PFSK-1 (cell line): ENCODE results near the gene CLDND2.

Experiments
- FOXP2 ChIP-seq: optimal IDR thresholded peaks from 2 replicates; pipeline ENCODE3; 2011; ENCODE audit warnings: borderline replicate concordance, control low read depth, inconsistent platforms; ENCODE audit not compliant: insufficient read depth; ENCODE audit errors: extremely low read length, extremely low read depth
- POLR2AphosphoS5 ChIP-seq: IDR thresholded peaks from 2 replicates; pipeline ENCODE4 v1.6.1; 2012; ENCODE audit warnings: low read depth, mild to moderate bottlenecking, control low read depth, low read length, moderate library complexity
- SIN3A ChIP-seq: IDR thresholded peaks from 2 replicates; pipeline ENCODE4 v1.6.1; 2012; ENCODE audit warnings: mild to moderate bottlenecking, low read length, moderate library complexity, borderline replicate concordance; ENCODE audit not compliant: insufficient read depth
- TAF1 ChIP-seq: IDR thresholded peaks from 2 replicates; pipeline ENCODE4 v1.6.1; 2012; ENCODE audit warnings: low read length, control low read depth, borderline replicate concordance; ENCODE audit not compliant: insufficient read depth
- TF ChIP-seq, protein P1 (sequence below), 2 experiments: IDR thresholded peaks; 2 replicates each; pipeline versions ENCODE4 v1.6.1 to v1.8.0; 2011 to 2012; ENCODE audit warnings: low read depth in 2 of 2, low read length in 2 of 2, control low read depth in 1 of 2, inconsistent platforms in 1 of 2, mild to moderate bottlenecking in 1 of 2, moderate library complexity in 1 of 2; ENCODE audit not compliant: insufficient read depth in 1 of 2

DNA sequence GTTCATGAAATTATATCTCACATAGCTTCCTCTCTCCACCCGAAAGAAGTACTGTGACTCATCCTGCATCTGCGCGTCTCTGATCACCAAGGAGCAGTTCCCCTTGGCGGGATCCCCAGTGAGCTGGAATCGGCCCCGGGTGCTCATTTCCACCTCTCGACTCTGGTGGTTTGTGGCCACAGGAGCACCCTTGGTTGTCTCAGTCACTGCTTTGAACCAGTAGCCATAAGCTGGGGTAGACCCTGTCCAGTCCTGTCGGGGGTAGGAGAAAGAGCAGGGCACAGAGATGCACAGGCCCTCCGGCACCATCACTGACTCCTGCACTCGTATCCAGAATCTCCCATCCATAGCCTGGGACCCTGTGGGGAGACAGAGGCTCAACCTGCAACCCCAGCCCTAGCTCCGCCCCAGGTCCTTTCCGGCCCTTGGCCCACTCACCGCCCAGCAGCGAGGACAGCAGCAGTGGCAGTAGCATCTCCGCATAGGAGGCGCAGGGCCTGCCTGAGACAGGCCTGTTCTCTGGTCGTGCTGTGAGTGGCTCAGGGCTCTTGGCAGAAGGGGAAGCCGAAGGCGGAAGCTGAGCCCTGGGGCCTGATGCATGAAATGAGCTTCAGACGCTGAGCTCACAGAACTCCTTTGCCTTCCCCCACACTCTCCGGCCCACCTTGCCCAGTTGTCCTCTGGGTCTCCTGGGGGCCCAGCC is 48.5 kb upstream of the CLDND2 start, which contains the start of gene SIGLEC10:
- TF ChIP-seq POLR2AphosphoS5 (no peak), TAF1 (no peak), SIN3A (no peak), FOXP2 (no peak)
- TF ChIP-seq, protein P1, sequence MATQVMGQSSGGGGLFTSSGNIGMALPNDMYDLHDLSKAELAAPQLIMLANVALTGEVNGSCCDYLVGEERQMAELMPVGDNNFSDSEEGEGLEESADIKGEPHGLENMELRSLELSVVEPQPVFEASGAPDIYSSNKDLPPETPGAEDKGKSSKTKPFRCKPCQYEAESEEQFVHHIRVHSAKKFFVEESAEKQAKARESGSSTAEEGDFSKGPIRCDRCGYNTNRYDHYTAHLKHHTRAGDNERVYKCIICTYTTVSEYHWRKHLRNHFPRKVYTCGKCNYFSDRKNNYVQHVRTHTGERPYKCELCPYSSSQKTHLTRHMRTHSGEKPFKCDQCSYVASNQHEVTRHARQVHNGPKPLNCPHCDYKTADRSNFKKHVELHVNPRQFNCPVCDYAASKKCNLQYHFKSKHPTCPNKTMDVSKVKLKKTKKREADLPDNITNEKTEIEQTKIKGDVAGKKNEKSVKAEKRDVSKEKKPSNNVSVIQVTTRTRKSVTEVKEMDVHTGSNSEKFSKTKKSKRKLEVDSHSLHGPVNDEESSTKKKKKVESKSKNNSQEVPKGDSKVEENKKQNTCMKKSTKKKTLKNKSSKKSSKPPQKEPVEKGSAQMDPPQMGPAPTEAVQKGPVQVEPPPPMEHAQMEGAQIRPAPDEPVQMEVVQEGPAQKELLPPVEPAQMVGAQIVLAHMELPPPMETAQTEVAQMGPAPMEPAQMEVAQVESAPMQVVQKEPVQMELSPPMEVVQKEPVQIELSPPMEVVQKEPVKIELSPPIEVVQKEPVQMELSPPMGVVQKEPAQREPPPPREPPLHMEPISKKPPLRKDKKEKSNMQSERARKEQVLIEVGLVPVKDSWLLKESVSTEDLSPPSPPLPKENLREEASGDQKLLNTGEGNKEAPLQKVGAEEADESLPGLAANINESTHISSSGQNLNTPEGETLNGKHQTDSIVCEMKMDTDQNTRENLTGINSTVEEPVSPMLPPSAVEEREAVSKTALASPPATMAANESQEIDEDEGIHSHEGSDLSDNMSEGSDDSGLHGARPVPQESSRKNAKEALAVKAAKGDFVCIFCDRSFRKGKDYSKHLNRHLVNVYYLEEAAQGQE (IDR thresholded peaks at IDR 0.05; ENCODE audit: insufficient read depth in 1 of 2, low read depth in 2 of 2, low read length in 2 of 2) = no peak
